Activated gamma-delta T cell (primary cell): ENCODE measurements around the gene MAPK8IP1.

Experiments used
- DNase-seq: peaks from one replicate; lab custom pipeline; 2025; lab: John Stamatoyannopoulos, UW

The MAPK8IP1 gene

DNA sequence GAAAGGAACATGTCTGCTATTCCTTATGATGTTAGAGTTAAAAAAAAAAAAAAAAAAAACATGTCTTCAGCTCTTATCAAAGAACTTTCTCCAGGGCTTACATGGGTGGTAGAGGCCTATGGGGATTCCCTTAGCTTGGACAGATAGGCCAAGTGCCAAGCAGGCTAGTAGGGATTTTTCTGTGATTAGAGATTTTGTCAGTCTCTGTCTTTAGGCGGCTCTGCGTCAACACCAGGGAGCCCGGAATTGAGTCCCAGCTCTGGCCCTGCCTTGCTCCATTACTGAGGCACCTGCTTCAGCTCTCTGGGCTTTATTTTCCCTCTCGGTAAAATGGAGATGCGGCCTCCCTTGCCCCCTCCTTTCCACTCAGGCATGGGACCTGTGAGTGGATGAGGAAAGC is 25.1 kb upstream of the MAPK8IP1 start:
- no peak for DNase-seq

DNA sequence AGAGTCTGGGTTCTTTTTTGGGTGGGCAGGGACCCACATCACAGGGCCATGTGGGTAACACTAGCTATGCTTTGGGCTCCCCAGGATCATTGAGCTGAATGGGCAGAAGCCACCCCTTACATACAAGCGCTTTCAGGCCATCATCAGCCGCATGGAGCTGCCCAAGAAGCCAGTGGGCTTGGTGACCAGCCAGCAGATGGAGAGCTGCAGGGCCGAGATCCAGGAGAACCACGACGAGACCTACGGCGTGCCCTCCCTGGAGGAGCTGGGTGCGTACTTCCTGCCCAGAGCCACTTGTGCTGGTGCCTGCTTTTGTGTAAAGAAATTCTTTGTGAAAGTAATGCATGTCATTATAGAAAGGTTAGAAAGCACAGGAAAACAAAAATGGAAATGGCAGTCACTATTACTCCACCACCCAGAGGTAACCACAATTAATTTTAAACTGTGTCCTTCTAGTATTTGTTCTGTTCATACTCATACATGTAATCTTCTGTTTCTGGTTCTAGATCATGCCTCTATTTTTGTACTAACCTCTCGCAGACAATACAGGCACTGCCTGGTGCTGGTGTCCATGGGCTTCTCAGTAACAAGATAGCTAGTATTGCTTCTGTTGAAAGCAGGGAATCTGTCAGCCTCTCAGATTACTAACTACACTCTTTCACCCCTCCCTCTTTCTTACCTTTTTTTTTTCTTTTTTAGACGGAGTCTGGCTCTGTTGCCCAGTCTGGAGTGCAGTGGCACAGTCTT is 24.5 kb upstream of the MAPK8IP1 start:
- DNase-seq = no peak

- no peak for DNase-seq
Measured at GRCh38 chr11:45864041-45864440, 21.4 kb upstream of the MAPK8IP1 start.

DNA sequence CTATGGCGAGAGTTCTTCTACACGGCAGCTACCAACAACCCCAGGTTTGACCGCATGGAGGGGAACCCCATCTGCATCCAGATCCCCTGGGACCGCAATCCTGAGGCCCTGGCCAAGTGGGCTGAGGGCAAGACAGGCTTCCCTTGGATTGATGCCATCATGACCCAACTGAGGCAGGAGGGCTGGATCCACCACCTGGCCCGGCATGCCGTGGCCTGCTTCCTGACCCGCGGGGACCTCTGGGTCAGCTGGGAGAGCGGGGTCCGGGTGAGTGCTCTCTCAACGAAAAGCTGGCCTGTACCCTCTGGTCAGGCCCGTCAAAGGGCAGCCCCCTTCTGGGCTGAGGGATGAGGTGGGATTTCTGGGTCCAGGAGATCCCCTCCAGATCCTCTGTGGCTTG is 15.9 kb upstream of the MAPK8IP1 start:
- no peak for DNase-seq

DNA sequence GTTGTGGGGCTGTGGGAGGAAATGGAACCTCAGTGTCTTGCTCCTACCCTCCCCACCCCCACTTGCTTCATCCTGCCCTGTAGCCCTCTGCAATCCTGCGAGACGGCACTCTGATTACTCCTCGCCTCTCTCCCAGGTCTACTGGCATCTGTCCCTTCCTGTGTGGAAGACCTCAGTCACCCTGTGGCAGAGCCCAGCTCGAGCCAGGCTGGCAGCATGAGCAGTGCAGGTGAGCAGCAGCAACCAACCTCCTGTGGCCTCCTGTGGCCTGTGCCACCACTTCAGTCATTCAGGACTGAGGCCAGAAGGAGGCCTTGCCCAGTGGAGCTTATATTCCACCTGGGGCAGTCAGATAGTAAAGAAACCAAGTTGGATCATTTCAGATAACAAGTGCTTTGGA is 14.7 kb upstream of the MAPK8IP1 start:
- DNase-seq = no peak

DNA sequence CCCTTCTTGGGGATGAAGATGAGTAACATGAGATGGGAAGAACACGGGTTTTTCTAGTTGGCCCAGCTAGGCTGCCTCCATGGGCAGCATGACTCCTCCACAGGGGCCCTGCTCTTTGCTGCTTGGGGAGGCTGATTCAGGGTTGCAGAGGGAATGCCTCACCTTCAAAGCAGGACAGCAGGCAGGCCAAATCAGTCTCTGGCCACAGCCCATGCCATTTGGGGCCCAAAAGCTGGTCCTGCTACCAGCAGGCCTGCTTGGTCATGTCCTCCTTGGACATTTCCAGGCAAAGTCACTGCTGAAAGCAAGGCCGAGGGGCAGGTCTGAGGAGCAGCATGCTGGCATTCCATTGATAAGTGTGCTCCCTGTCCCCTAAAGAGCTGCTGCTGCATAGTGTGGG is 13.8 kb upstream of the MAPK8IP1 start:
- no peak for DNase-seq

DNA sequence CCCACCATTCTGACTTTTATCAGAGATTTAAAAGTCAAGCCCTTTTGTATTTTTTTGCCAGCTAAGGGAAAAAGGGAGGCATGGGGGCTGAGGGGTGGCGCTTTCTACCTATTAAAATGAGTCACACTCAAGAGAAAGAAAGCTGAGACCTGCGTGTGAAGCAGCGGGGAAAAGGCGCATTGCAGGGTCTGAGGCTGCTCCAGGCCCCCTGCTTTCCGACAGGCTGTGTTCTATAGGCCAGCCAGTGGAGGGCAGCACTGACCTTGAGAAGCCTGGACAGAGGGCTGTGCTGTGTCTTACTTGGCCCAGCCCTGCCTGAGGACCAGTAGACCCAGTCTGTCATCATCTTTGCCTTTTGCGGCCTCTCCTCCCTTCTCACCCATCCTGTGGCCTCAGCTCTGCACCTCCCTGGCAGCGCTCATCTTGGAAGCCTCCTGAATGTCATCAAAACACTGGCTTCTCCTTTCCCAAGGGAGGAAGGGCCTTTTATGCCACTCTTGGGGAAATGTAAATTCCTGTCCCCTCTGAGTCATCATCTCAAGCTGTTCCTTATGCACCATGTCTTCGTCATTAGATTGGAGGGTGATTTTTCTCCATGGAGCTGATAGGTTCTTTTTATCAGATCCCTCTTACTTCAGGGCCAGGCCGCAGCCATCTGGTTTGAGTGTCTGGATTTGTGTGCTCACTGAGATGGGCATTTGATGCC is 12.6 kb upstream of the MAPK8IP1 start:
- no peak for DNase-seq

GRCh38 chr11:45876401-45876800 is 9.1 kb upstream of the MAPK8IP1 start:
- no peak for DNase-seq

DNA sequence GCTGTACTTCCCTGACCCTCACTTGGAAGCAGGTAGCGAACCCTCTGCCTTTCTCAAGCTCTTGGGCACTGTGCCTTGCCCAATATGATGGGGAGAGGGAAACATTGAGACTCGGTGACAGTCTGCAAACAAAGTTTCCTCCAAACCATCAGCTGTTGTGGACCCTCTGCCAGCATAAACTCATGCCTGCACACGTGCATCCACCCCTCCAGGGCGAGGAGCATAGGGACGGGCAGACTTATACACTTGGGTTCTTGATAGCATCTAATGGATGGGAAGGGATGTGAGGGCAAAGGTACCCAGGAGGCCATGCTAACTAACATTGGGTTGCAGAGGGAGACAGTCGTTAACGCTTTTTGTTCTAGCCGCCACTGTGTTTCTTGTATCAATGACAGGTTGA is 8.2 kb upstream of the MAPK8IP1 start:
- DNase-seq = no peak

DNA sequence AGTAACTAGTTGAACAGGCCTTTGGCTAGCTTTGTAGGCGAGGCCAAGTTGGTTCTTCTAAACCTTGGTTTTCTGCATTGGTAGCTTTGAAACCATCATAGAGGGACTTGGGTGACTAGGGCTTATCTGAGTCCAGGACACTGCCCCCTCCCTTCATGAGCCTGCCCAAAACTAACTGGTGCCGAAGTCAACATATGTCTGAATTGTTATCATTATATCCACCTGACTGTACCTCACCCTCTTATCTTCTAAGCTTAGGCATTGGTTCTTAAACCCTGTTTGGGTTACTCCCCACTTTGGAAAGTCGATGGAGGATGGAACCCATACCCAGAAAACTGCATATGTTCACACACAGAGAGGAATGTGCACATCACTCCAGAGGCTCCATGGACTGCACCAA is 7.6 kb upstream of the MAPK8IP1 start:
- no peak for DNase-seq

DNA sequence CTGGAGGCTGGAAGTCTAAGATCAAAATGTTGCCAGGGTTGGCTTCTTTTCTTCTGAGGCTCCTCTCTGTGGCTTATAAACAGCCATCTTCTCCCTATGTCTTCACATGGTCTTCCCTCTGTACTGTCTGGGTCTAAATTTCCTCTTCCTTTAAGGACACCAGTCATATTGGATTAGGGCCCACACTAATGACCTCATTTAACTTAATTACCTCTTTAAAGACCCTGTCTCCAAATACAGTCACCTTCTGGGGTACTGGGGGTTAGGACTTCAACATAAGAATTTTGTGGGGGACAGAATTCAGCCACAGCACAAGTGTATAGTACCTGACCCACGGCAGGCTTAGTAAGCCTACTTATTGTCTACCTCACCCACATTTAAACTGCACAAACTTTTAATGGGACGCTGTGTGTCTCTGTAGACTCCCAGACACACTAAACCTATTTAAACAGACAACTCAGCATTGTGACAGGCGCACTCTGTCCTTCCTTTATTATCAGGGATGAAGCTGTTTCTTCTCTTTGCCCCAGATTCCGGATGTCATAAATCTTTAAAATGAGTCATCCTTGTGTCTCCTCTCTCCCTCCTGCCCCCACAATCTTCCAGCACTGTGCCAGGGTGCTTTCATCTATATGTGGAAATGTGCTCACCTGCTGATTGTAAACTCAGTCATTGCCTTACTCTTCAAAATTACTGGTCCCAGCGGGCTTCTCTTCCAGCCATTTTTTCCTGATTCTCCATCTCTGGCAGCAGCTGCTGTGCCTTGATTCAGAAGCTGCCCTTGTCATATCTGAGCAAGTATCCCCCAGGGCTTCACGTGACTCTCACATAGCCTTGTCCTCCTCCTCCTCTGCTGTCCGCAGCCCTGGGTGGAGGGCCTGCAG is 5.4 kb upstream of the MAPK8IP1 start:
- DNase-seq = no peak

DNA sequence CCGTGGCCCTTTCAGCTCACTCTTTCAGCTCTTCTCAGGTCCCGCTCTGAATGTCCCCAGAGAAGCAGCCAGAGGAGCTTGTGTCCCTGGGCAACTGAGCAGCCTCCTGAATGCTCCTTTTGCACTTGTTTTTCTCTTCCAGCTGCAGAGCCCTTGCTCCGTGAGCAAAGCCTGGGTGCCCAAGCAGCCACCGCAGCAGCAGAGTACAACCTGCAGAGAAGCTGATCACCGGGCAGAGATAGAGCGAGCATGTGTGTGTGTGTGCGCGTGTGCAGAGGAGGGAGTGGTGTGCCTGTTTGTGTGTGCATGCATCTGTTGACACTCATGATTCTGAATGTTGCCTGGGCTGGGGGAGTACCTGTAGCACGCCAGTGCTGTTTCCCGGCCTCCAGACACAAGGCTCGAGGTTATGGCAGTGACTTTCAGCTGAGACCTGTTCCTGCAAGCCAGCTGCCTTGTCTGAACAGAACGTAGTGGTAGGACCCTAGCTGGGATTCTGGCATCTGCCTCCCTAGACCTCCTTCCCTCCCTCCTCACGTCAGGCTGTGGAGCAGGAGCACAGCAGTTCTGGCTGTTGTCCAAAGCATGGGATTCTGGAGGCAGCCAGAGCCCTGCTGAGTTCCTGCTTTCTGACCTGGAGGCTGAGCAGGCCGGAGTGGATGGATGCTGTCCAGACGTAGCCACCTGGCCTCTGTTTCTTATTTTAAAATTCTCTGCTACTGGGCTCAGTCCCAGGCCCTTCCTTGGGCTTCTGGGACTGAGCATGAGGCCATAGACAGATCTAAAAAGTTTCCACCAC is 4.5 kb upstream of the MAPK8IP1 start:
- DNase-seq = no peak

GRCh38 chr11:45881708-45882368 is 3.6 kb upstream of the MAPK8IP1 start:
- DNase-seq = no peak

GRCh38 chr11:45884596-45885185 is 760 bp upstream of the MAPK8IP1 start:
- DNase-seq = no peak

- DNase-seq = no peak
Measured at GRCh38 chr11:45885921-45886721, 670 bp downstream of the MAPK8IP1 start.

- no peak for DNase-seq
Measured at GRCh38 chr11:45886816-45887520, 1.5 kb downstream of the MAPK8IP1 start.

DNA sequence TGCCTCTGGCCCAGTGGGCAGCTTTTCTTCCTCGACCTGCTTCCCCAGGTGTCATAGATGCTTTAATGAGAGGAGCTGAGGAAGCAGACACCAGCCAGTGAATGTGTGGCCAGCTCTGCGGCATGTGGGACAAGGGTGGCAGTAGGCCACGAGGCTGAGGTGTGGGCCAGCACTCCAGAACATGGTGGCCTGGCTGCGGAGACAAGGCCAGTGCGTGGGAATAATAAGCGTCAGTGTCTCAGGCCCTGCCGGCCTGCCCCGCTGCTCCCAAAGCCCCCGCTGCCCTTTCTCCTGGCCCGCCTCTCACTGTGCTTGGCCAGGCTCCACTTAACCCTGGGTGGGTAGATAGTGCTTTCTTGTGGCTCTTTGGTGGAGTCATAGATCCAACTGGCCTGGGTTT is 2.1 kb downstream of the MAPK8IP1 start:
- DNase-seq = no peak

GRCh38 chr11:45889555-45889954 is 4.1 kb downstream of the MAPK8IP1 start:
- no peak for DNase-seq

DNA sequence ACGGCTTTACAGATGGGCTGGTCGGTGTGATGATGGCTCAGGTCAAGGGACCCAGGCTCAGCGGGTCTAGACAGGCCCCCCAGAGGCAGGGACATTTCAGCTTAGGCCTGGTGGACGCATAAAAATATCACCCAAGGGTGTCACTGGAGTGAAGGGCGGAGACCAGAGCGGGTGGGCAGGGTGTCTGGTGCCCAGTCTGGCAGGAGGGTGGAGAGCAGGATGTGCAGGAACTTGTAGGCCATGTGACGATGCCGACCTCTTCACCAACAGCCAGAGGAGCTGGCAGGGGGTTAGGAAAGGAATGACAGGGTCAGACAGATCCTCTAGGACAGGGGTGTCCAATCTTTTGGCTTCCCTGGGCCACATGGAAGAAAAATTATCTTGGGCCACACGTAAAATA is 4.5 kb downstream of the MAPK8IP1 start:
- DNase-seq = no peak
